Keratinocyte (primary cell): ENCODE results near the gene RABGAP1. TPM values are rescaled to one million over a fixed set of nuclear protein-coding genes. Genes with fewer than 3 reads are reported as not detected.

Experiments used
- DNase-seq: peaks from one replicate; pipeline ENCODE4 v3.0.0-alpha.2; 2011; ENCODE audit warnings: low read depth, missing footprints, low spot score
- FAIRE-seq: peaks from 2 replicates; lab custom pipeline; 2011; peaks lifted over from hg19 to GRCh38; lab: Jason Lieb, UNC
- H2AFZ ChIP-seq: 2 replicates; pipeline ENCODE4 v1.6.0; 2012; ENCODE audit warnings: low read length, control low read depth, inconsistent platforms; ENCODE audit not compliant: control insufficient read depth
- H3K27ac ChIP-seq: 2 replicates; pipeline ENCODE4 v1.5.1; 2011; ENCODE audit warnings: low read length; ENCODE audit not compliant: control insufficient read depth, insufficient read depth
- H3K27me3 ChIP-seq: 3 replicates; pipeline ENCODE4 v1.6.0; 2011; ENCODE audit warnings: low read length; ENCODE audit not compliant: control insufficient read depth, insufficient read depth; ENCODE audit errors: extremely low read depth
- H3K36me3 ChIP-seq, 2 experiments: 2 replicates in 1 of 2; 3 replicates in 1 of 2; pipeline ENCODE4 v1.5.1; 2011; ENCODE audit warnings: low read length in 2 of 2, mild to moderate bottlenecking in 1 of 2; ENCODE audit not compliant: control insufficient read depth in 2 of 2, insufficient read depth in 2 of 2; ENCODE audit errors: extremely low read depth in 1 of 2
- H3K4me1 ChIP-seq: 3 replicates; pipeline ENCODE4 v1.5.1; 2011; ENCODE audit warnings: low read length; ENCODE audit not compliant: control insufficient read depth, insufficient read depth; ENCODE audit errors: extremely low read depth
- H3K4me2 ChIP-seq: 3 replicates; pipeline ENCODE4 v1.6.0; 2011; ENCODE audit warnings: low read depth, low read length; ENCODE audit not compliant: control insufficient read depth, insufficient read depth; ENCODE audit errors: extremely low read depth
- H3K4me3 ChIP-seq, 3 experiments: fragments of 200-600 bp in 1 of 3; sonication (generic) in 1 of 3; 2 replicates in 2 of 3; 3 replicates in 1 of 3; pipeline ENCODE4 v1.5.1; 2011 to 2016; ENCODE audit warnings: low read length in 3 of 3, mild to moderate bottlenecking in 3 of 3, control low read depth in 2 of 3, inconsistent platforms in 1 of 3, low read depth in 1 of 3, mixed read lengths in 1 of 3, mixed run types in 1 of 3, moderate library complexity in 1 of 3; ENCODE audit not compliant: control insufficient read depth in 2 of 3, insufficient read depth in 2 of 3; ENCODE audit errors: extremely low read depth in 1 of 3
- H3K79me2 ChIP-seq: 2 replicates; pipeline ENCODE4 v1.6.0; 2012; ENCODE audit warnings: low read length; ENCODE audit not compliant: control insufficient read depth, insufficient read depth
- H3K9ac ChIP-seq: 3 replicates; pipeline ENCODE4 v1.6.0; 2011; ENCODE audit warnings: low read length; ENCODE audit not compliant: control insufficient read depth, insufficient read depth; ENCODE audit errors: extremely low read depth
- H3K9me1 ChIP-seq: 3 replicates; pipeline ENCODE4 v1.6.0; 2011; ENCODE audit warnings: low read length; ENCODE audit not compliant: control insufficient read depth, insufficient read depth; ENCODE audit errors: extremely low read depth
- H3K9me3 ChIP-seq: 2 replicates; pipeline ENCODE4 v1.5.1; 2012; ENCODE audit warnings: low read depth, low read length; ENCODE audit not compliant: control insufficient read depth
- H4K20me1 ChIP-seq: 3 replicates; pipeline ENCODE4 v1.6.0; 2011; ENCODE audit warnings: low read length; ENCODE audit not compliant: control insufficient read depth, insufficient read depth; ENCODE audit errors: extremely low read depth
- EZH2 ChIP-seq: IDR thresholded peaks from one replicate; pipeline ENCODE4 v1.6.1; 2012; ENCODE audit warnings: inconsistent platforms, mild to moderate bottlenecking, low read length, moderate library complexity
- dilution Hi-C: fragments of 300-500 bp; cut with MboI; formaldehyde crosslinking; loops from one replicate; pipeline ENCODE4 v1.7.0; 2020; ENCODE audit warnings: low sequenced_read_pairs; ENCODE audit not compliant: extremely low pct_ligation_motif_present
- polyA plus RNA-seq, 5 experiments: library from polyadenylated mRNA; depleted of rRNA in 3 of 5; stranded (reverse) in 3 of 5; stranded (forward) in 1 of 5; unstranded in 1 of 5; fragments of >200 nt; gene quantifications; 1 replicate in 1 of 5; 2 replicates in 3 of 5; 3 replicates in 1 of 5; pipeline versions ENCODE4 v1.2.1 to v1.2.3, GENCODE V29; 2011 to 2012; ENCODE audit warnings: missing spikeins in 2 of 5, low read depth in 1 of 5, low replicate concordance in 1 of 5
- TF ChIP-seq, protein P1 (sequence below), 3 experiments: IDR thresholded peaks in 1 of 3; conservative IDR thresholded peaks in 1 of 3; optimal IDR thresholded peaks in 1 of 3; 2 replicates in 2 of 3; 3 replicates in 1 of 3; pipeline versions ENCODE3 to v1.5.1; 2011; ENCODE audit warnings: low read length in 3 of 3, mild to moderate bottlenecking in 3 of 3, moderate library complexity in 2 of 3, control low read depth in 1 of 3, inconsistent platforms in 1 of 3; ENCODE audit not compliant: insufficient read depth in 2 of 3; ENCODE audit errors: extremely low read depth in 1 of 3

Gene RABGAP1
- polyA plus RNA-seq, 1 donor (not counting 4 experiments of a cell fraction or from before 2014, with no cell fraction given): 40.6 TPM

DNA sequence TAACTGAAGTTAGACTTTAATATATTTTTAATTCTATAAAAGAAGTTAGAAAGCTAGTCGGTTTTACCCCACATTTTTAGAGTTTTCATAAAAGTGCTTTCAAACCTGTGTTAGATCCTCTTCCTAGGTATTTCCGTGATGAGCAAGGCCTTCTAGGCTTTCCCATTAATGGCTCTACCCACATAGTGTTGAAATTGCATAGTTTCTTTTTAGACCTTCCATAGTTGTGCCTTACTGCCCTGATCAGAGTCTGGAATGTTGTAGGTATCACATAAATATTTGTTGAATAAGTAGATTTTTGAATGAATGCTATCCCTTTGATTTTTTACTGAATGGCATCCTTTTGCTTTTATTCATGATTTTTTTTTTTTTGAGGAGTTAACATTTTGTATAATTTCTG lies 47.3 kb downstream of the RABGAP1 start:
- dilution Hi-C loops: no loop called here
- Histone ChIP-seq H3K27me3 (no peaks in the 10 kb centered on the region), H3K4me1 (peaks cover 5% of the 10 kb centered on the region), H3K4me3 (no peak overlapping the region), H2AFZ (no peak overlapping the region), H3K9ac (no peak overlapping the region), H3K4me2 (no peak overlapping the region), H3K27ac (no peak overlapping the region), H3K36me3 (peaks cover 8 to 10% of the 10 kb centered on the region in 2 experiments), H4K20me1 (no peaks in the 10 kb centered on the region), H3K9me1 (no peaks in the 10 kb centered on the region), H3K9me3 (no peaks in the 10 kb centered on the region), H3K79me2 (no peaks in the 10 kb centered on the region)
- DNase-seq (no peak), FAIRE-seq (no peak)
- no peak for TF ChIP-seq EZH2
- TF ChIP-seq, protein P1, sequence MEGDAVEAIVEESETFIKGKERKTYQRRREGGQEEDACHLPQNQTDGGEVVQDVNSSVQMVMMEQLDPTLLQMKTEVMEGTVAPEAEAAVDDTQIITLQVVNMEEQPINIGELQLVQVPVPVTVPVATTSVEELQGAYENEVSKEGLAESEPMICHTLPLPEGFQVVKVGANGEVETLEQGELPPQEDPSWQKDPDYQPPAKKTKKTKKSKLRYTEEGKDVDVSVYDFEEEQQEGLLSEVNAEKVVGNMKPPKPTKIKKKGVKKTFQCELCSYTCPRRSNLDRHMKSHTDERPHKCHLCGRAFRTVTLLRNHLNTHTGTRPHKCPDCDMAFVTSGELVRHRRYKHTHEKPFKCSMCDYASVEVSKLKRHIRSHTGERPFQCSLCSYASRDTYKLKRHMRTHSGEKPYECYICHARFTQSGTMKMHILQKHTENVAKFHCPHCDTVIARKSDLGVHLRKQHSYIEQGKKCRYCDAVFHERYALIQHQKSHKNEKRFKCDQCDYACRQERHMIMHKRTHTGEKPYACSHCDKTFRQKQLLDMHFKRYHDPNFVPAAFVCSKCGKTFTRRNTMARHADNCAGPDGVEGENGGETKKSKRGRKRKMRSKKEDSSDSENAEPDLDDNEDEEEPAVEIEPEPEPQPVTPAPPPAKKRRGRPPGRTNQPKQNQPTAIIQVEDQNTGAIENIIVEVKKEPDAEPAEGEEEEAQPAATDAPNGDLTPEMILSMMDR (optimal IDR thresholded peaks at IDR 0.05 in 1 of 3, IDR thresholded peaks at IDR 0.05 in 1 of 3, conservative IDR thresholded peaks at IDR 0.05 in 1 of 3; ENCODE audit: extremely low read depth in 1 of 3, insufficient read depth in 2 of 3, low read length in 3 of 3): no peak

GRCh38 chr9:122988920-122989621 lies 48.3 kb downstream of the RABGAP1 start:
- Histone ChIP-seq H4K20me1 (no peaks in the 10 kb centered on the region), H2AFZ (no peak overlapping the region), H3K9me1 (no peaks in the 10 kb centered on the region), H3K9me3 (no peaks in the 10 kb centered on the region), H3K36me3 (peaks cover 8 to 10% of the 10 kb centered on the region in 2 experiments), H3K27me3 (no peaks in the 10 kb centered on the region), H3K4me2 (no peak overlapping the region), H3K27ac (no peak overlapping the region), H3K9ac (no peak overlapping the region), H3K4me1 (peaks cover 5% of the 10 kb centered on the region), H3K79me2 (no peaks in the 10 kb centered on the region), H3K4me3 (no peak overlapping the region)
- DNase-seq: no peak
- dilution Hi-C loops: no loop called here
- no peak for FAIRE-seq
- TF ChIP-seq, protein P1 (optimal IDR thresholded peaks at IDR 0.05 in 1 of 3, IDR thresholded peaks at IDR 0.05 in 1 of 3, conservative IDR thresholded peaks at IDR 0.05 in 1 of 3; ENCODE audit: extremely low read depth in 1 of 3, insufficient read depth in 2 of 3, low read length in 3 of 3): no peak
- TF ChIP-seq EZH2: no peak
